Esophagus (tissue), 2 donors: Measurements from ENCODE around the gene HOXB2. TPM values are rescaled to one million over a fixed set of nuclear protein-coding genes. Genes with fewer than 3 reads are reported as not detected.
A peak's percentile ranks its signal among the peaks of the same experiment; 100 is the strongest.

Experiments
- H3K27ac ChIP-seq, 2 donors: one replicate each; pipeline ENCODE4 v1.5.1; 2013; ENCODE audit warnings: low read depth in 2 of 2, mild to moderate bottlenecking in 2 of 2, inconsistent platforms in 1 of 2, low read length in 1 of 2, moderate library complexity in 1 of 2
- H3K27me3 ChIP-seq, 2 donors: one replicate each; pipeline ENCODE4 v1.6.1; 2013; ENCODE audit warnings: low read length in 2 of 2, control low read depth in 1 of 2, mild to moderate bottlenecking in 1 of 2; ENCODE audit not compliant: insufficient read depth in 2 of 2, control insufficient read depth in 1 of 2
- H3K36me3 ChIP-seq, 2 donors: one replicate each; pipeline ENCODE4 v1.6.1; 2013; ENCODE audit warnings: low read length in 1 of 2; ENCODE audit not compliant: control insufficient read depth in 2 of 2, insufficient read depth in 2 of 2
- H3K4me1 ChIP-seq, 2 donors: one replicate each; pipeline ENCODE4 v1.6.1; 2013; ENCODE audit warnings: low read length in 1 of 2; ENCODE audit not compliant: control insufficient read depth in 2 of 2, insufficient read depth in 2 of 2
- H3K4me3 ChIP-seq, 2 donors: one replicate each; pipeline ENCODE4 v1.5.1; 2013; ENCODE audit warnings: low read length in 2 of 2, mild to moderate bottlenecking in 2 of 2, low read depth in 1 of 2, moderate library complexity in 1 of 2
- H3K9me3 ChIP-seq, 2 donors: one replicate each; pipeline ENCODE4 v1.6.1; 2013; ENCODE audit warnings: mild to moderate bottlenecking in 2 of 2, low read depth in 1 of 2, low read length in 1 of 2, moderate library complexity in 1 of 2; ENCODE audit not compliant: control insufficient read depth in 2 of 2, insufficient read depth in 1 of 2
- WGBS, 2 donors: extraction: QIAGEN DNeasy Blood & Tissue Kit; methylation state at CpG; one replicate each; pipeline ENCODE4 v1.1.7; 2013; 5-methylcytosine and 5-hydroxymethylcytosine counted together
- polyA plus RNA-seq, 2 donors: library from polyadenylated mRNA; stranded (reverse); fragments of 200-250 nt; gene quantifications; one replicate each; pipeline ENCODE4 v1.2.3, GENCODE V29; 2013
- donor health status: healthy with polysubstance abuse.
- donor health status: Bipolar disorder and iron deficiency.

Gene HOXB2
- polyA plus RNA-seq, 2 donors, result 11.3 to 18.9 TPM

DNA sequence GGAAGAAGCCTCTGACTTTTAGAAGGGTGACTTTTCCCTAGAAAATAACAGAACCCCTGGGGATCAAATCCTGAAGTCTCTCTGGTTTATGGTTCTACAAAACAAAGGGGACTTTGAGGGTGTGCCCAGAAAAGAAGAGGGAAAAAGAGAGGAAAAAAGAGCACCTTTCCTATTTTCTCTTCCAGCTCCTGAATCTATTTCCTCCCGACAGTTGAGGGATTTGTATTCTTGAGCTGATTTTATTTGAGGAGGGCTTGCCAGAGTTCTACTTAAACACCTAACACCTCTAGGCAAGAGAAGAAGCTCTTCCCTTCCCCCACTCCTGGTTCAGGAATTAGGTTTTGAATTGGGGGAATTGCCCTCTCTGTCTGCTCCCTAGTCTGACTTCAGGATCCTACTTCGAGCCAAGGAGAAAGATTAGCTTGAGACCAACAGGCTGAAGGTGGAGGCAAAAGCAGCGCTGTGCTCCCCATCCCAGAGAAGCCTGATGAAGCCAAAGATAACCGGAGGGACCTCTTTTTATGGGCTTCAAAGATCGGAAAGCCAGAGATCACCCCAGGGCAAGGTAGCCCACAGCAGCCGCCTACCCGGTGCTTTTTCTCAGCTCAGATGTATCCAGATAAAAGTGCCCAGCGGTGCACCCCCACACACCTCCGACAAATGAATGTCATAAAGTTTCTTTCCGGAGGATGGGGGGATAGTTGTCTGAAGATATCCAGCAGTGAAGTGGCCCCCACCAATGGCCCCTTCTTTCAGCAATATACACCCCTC, 44.3 kb upstream of the HOXB2 start:
- no peak overlapping the region for H3K27ac ChIP-seq
- H3K27me3 ChIP-seq, result peaks cover 0 to 6% of the 10 kb centered on the region in 2 donors
- 47 to 74% methylated on average over 10 of the region's 10 CpGs for WGBS, 2 donors
- peaks cover 0 to 5% of the 10 kb centered on the region in 2 donors for H3K4me1 ChIP-seq
- no peaks in the 10 kb centered on the region for H3K36me3 ChIP-seq
- H3K9me3 ChIP-seq, result no peaks in the 10 kb centered on the region
- no peak overlapping the region for H3K4me3 ChIP-seq

DNA sequence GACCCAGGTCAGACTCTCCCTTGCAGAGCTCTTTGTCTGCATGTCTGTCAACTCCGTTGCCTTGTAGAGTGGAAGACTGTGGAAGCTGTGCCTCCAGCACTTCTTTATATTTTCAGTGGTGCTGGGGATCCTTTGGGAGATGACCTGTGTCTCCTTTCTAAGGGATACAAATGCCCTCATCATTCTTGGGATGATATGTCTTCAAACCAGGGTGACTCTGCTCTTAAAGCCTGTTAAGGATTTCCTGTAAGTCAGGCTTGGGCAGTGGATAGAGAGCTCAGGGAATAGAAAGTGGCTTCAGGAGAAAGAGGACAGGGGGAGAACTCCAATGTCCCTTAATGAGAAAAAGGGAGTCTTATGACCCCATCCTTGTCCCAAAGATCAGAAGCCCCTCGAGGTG, 43.6 kb upstream of the HOXB2 start:
- WGBS, 2 donors, result 46 to 70% methylated on average over 2 of the region's 2 CpGs
- Histone ChIP-seq H3K4me3 (no peak overlapping the region), H3K36me3 (no peaks in the 10 kb centered on the region), H3K27ac (no peak overlapping the region), H3K9me3 (no peaks in the 10 kb centered on the region), H3K27me3 (peaks cover 0 to 6% of the 10 kb centered on the region in 2 donors), H3K4me1 (peaks cover 0 to 5% of the 10 kb centered on the region in 2 donors)

DNA sequence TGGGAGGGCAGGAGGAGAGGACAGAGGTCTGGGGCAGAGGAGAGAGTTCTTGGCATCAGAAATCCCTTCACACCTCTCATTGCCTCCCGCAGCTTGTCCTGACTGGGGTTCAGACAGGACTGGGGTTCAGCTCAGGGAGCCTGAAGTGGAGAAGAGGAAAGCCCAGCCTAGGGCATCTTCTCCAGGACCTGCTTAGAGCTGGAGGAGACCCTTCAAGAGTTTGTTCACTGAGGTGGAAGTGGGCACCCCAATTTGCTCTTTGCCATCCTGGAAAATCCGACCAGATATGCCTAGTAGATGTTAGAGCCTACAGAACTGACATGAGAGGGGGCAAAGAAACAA, 43.1 kb upstream of the HOXB2 start:
- Histone ChIP-seq H3K27me3 (peaks cover 0 to 5% of the 10 kb centered on the region in 2 donors), H3K27ac (no peak overlapping the region), H3K9me3 (no peaks in the 10 kb centered on the region)

DNA sequence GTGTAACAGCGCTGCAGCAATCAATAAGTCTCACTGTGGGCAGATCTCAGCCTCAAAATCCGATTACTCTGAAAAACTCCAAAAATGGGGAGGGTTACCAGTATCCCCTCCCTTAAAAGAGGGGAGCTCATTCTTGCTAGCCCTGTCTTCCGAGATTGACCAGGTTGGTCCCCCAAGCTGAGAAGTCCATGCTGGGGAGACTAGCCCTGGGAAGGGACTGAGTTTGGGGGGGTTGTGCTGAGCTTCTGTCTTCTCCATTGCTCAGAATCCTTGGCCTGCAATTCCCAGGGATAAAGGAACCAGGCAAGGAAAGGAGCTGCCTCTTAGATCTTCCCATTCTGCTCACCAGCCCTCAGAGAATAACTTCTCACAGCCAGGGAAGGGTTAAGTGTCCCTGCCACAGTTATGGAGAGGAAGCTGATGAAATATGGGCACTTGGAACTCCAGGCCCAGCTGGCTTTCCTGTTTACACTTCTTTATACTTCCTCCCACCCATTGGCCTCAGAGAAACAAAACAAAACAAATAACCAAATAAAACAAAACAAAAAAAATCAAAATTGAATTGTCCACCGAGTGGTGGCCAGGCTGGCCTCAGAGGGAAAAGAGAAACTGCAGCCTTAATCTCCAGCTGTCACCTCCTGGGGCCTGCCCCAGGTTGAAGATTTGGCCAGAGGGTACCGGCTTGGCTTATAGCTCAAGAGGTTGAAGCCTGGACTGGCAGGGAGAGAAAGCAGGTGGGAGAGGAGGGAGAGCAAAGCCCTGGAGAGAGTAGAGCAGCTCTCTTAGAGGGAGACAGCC, 42.6 kb upstream of the HOXB2 start:
- no peaks in the 10 kb centered on the region for H3K9me3 ChIP-seq
- no peaks in the 10 kb centered on the region for H3K36me3 ChIP-seq
- H3K4me3 ChIP-seq, result no peak overlapping the region
- 55 to 78% methylated on average over 5 of the region's 5 CpGs for WGBS, 2 donors
- H3K4me1 ChIP-seq, result no peaks in the 10 kb centered on the region
- H3K27ac ChIP-seq, result no peak overlapping the region
- H3K27me3 ChIP-seq, result peaks cover 0 to 3% of the 10 kb centered on the region in 2 donors

More for the DNA sequence above, 43.1 kb upstream of the HOXB2 start:
- no peaks in the 10 kb centered on the region for H3K36me3 ChIP-seq
- H3K4me3 ChIP-seq, result no peak overlapping the region
- WGBS, 2 donors, result 75 to 81% methylated on average over 2 of the region's 2 CpGs
- H3K4me1 ChIP-seq, result peaks cover 0 to 1% of the 10 kb centered on the region in 2 donors

DNA sequence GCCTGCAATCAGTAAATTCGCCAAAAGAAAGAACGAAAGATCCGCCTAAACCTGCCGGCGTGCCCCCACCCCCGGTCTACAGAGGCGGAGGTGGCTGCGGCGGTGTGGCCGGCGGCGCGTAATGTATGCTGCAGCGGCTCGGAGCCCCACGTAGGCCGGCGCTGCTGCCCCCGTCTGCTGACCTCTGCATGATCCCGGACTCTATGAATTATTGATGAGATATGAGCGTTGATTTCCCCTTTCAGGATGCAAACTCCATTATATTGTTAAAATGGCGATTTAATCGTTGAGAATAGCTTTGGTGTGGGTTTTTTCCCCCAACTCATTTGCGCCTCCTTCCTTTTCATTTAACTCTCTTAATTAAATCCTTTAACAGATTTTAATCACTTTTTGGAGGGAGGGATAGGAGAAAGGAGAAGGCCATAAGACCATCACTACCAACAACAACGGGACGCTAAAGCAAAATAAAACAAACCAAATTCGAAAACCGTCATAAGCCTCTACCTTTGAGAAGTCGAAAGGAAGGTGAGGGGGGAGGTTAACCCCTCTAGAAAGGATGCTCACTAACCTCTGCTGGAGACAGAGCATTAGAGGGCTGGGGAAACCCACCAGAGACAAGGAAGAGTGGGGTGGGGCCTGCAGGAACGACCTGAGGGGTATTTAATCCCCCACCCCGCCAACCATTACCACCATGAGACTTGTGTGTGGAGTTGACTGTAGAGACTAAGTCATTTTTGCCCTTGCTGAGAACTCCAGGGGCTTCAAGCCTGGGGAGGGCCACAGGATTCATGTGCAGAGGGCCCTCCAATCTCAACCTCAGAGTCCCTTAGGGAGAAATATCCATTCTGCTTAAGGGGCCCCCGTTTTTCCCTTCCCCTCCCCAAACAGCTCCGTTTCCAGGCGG, 41.7 kb upstream of the HOXB2 start:
- Histone ChIP-seq H3K27me3 (no peaks in the 10 kb centered on the region), H3K9me3 (no peaks in the 10 kb centered on the region), H3K27ac (peak overlapping the region; percentile 36 to 66), H3K4me1 (no peaks in the 10 kb centered on the region), H3K4me3 (peak overlapping the region in 1 of 2 donors; percentile 69), H3K36me3 (no peaks in the 10 kb centered on the region)
- 39 to 49% methylated on average over 34 of the region's 34 CpGs for WGBS, 2 donors

DNA sequence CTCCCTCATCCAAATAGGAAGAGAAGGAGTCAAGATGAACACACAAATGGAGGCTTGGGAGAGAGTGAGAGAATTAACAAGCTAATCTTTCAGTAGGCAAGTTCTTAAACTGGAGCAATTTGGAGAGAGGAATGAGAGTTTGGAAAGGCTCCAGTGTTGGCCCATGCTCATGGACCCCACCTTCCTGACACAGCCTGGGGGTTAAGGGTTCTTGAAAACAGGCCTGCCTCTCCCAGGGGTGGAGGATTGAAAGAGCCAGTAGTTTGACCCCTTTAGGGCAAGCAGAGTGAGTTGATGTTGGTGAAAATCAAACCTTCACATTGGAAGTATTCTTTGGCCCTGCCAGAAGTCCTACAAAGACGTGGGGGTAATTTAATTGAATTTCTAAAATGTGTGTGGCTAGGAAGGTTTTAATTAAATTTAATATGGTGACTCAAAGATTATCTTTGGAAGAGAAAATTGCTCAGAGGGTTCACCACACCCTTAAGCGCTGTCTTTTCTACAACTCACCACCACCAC, 39.4 kb upstream of the HOXB2 start:
- no peak overlapping the region for H3K27ac ChIP-seq
- WGBS, 2 donors, result 39 to 42% methylated on average over 2 of the region's 2 CpGs
- H3K9me3 ChIP-seq, result no peaks in the 10 kb centered on the region
- no peaks in the 10 kb centered on the region for H3K27me3 ChIP-seq
- no peaks in the 10 kb centered on the region for H3K36me3 ChIP-seq
- no peak overlapping the region for H3K4me3 ChIP-seq
- no peaks in the 10 kb centered on the region for H3K4me1 ChIP-seq

DNA sequence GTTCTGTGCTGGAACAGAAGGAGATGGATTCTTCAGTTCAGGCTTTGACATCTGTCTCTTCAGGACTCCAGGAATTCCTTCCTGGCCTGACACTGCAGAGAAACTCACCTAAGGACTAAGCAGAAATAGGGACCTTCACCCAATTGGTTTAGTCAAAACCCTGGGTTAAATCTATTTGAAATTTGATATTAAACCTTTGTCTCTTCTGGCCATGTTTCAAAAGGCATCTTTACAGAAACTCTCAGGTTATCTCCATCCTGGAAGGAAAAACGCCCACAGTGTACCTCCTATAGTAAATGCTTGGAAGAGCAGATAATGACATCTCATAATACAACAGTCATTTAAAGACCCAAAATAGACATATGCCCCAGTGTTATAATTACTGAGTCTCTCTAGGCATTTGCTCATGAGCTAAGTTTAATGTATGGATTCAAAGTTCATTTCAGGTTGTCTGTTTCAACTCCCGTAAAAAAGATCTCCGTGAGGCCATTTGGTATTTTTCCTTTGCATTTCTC, 38.9 kb upstream of the HOXB2 start:
- Histone ChIP-seq H3K9me3 (no peaks in the 10 kb centered on the region), H3K27ac (peak overlapping the region in 1 of 2 donors; percentile 1), H3K4me1 (no peaks in the 10 kb centered on the region), H3K27me3 (no peaks in the 10 kb centered on the region), H3K4me3 (no peak overlapping the region), H3K36me3 (no peaks in the 10 kb centered on the region)
- WGBS, 2 donors, result 64 to 66% methylated on average over 3 of the region's 3 CpGs

DNA sequence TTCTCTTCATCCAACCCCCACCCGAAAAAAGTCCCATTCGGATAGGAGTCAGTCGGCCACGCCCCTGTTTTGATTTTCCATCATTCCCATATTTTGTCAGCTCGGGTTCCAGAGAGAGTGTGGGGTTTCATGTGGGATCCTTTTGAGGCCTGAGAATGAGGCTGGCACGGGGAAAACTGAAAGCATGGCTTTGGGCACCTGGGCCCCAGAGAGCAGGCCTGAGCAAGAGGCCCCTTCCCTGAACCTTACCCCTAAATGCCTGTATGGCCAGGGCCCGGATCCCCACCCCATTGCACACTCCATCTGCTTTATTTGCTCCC, 37.8 kb upstream of the HOXB2 start:
- Histone ChIP-seq H3K4me3 (no peak overlapping the region), H3K9me3 (no peaks in the 10 kb centered on the region), H3K36me3 (no peaks in the 10 kb centered on the region), H3K27ac (peak overlapping the region; percentile 75 to 92), H3K4me1 (no peaks in the 10 kb centered on the region), H3K27me3 (no peaks in the 10 kb centered on the region)
- 28 to 38% methylated on average over 7 of the region's 7 CpGs for WGBS, 2 donors
